Stimulated activated naive CD8-positive, alpha-beta T cell treated with anti-CD3 and anti-CD28 coated beads, Interleukin-15, amount 100 ng/mL, for 72 hours (primary cell): ENCODE measurements around the gene IFNL3.
"Not testable (repeated sequence)": the region's sequence is repeated elsewhere in the genome, so short reads cannot be mapped to it uniquely, and the experiment has no call there.

ENCODE experiments used
- ATAC-seq: fragments of 150-1000 bp; cut with Tn5 transposase; 2 replicates; pipeline ENCODE4 v1.10.0; 2021; ENCODE audit warnings: mild to moderate bottlenecking, moderate library complexity
- DNase-seq, 2 donors: peaks; one replicate each; pipeline ENCODE4 v3.0.0; 2021 to 2022
- H3K27ac Mint-ChIP-seq, 2 donors: one replicate each; pipeline ENCODE4 v1.8.0; 2022; ENCODE audit warnings: mild to moderate bottlenecking in 2 of 2, mixed read lengths in 2 of 2, moderate library complexity in 2 of 2
- H3K27me3 Mint-ChIP-seq: one replicate; pipeline ENCODE4 v1.8.0; 2022; ENCODE audit warnings: mixed read lengths
- H3K4me1 Mint-ChIP-seq: one replicate; pipeline ENCODE4 v1.8.0; 2022; ENCODE audit warnings: mild to moderate bottlenecking, mixed read lengths
- H3K4me3 Mint-ChIP-seq, 2 donors: one replicate each; pipeline ENCODE4 v1.8.0; 2022; ENCODE audit warnings: mild to moderate bottlenecking in 2 of 2, mixed read lengths in 2 of 2, moderate library complexity in 1 of 2
- H3K9me3 Mint-ChIP-seq, 2 donors: one replicate each; pipeline ENCODE4 v1.8.0; 2022; ENCODE audit warnings: mixed read lengths in 2 of 2

IFNL3 gene

DNA sequence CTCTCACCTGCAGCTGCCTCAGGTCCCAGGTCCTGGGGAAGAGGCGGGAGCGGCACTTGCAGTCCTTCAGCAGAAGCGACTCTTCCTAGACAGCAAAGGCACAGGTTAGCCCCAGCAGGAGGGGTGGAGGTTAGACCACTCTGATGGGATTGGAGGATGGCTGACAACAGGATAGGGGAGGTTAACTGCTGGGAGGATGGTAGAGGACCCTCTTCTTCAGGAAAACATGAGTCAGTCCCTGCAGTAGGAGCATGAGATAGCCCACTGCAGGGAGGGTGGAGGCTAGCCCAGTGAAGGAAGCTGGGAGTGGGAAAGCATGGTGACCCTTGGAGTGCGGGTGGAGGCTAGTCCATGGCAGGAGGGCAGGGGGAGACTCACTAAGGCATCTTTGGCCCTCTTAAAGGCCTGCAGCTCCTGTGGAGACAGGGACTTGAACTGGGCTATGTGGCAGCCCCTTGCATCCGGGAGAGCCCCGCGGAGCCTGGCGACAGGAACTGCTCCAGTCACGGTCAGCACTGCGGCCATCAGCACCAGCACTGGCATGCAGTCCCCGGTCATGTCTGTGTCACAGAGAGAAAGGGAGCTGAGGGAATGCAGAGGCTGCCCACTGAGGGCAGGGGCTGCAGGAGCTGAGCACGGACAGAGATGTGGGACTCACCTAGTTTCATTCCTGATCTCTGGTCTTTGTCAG lies at the start of gene IFNL3:
Gene IFNL3 (minus strand): TSS at position 597 of the 691 bp plus-strand sequence. CDS start 39 bp downstream, at position 558.
- H3K27me3 Mint-ChIP-seq = peaks cover 26% of the 10 kb centered on the region
- H3K4me3 Mint-ChIP-seq, H3K4me1 Mint-ChIP-seq, DNase-seq, H3K9me3 Mint-ChIP-seq, H3K27ac Mint-ChIP-seq: not testable (repeated sequence)
- ATAC-seq = peak; percentile 10

- no peak for ATAC-seq
- Mint-ChIP-seq H3K4me3 (no peak overlapping the region), H3K4me1 (peaks cover 17% of the 10 kb centered on the region), H3K27me3 (no peaks in the 10 kb centered on the region), H3K27ac (peak overlapping the region in 1 of 2 donors; percentile 29), H3K9me3 (no peaks in the 10 kb centered on the region)
- DNase-seq = no peak
Observed at GRCh38 chr19:39293394-39293793, 48.6 kb upstream of the IFNL3 start.

DNA sequence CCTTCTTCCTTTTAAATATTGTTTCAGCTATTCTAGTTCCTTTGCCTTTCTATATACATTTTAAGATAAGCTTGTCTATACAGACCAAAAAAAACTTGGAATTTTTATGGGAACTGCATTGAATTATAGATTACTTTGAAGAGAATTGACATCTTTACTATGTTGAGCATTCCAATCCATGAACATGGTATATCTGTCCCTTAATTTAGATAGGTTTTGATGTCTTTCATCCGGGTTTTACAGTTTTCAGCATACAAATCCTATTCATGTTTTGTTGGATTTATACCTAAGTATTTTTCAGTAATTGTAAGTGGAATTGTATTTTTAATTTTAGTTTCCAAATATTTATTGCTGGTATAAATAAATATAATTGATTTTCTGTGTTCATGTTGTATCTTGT lies 39.2 kb upstream of the IFNL3 start:
- Mint-ChIP-seq H3K4me3 (no peak overlapping the region), H3K27ac (no peak overlapping the region), H3K27me3 (no peaks in the 10 kb centered on the region), H3K9me3 (peaks cover 0 to 13% of the 10 kb centered on the region in 2 donors), H3K4me1 (no peaks in the 10 kb centered on the region)
- ATAC-seq (no peak), DNase-seq (no peak)

GRCh38 chr19:39282021-39282420 lies 37.2 kb upstream of the IFNL3 start:
- ATAC-seq = no peak

DNA sequence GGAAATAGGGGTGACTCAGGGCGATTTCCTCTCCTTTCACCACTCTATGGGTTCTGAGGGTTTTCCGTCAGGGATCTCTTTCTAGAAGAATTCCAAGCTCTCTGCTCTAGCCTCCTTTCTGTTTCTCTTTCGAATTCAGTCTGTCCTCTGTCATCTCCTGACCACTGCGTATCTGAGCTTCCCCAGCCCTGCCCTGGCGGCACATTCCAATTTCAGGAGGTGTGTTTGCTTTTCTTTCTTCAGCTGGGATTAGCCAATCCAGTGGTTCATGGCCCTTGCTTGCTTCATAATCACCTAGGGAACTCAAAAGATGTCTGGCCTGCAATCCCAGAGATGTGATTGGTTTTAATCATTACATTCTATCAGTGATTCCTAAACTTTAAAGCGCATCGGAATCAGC lies 32.8 kb upstream of the IFNL3 start:
- Mint-ChIP-seq H3K27me3 (no peaks in the 10 kb centered on the region), H3K4me1 (no peaks in the 10 kb centered on the region), H3K27ac (peak overlapping the region in 1 of 2 donors; percentile 59), H3K9me3 (no peaks in the 10 kb centered on the region), H3K4me3 (no peak overlapping the region)
- ATAC-seq = no peak
- no peak for DNase-seq

More at GRCh38 chr19:39282021-39282420, 37.2 kb upstream of the IFNL3 start:
- Mint-ChIP-seq H3K27ac (no peak overlapping the region), H3K27me3 (no peaks in the 10 kb centered on the region), H3K4me1 (no peaks in the 10 kb centered on the region), H3K4me3 (no peak overlapping the region), H3K9me3 (peaks cover 0 to 13% of the 10 kb centered on the region in 2 donors)
- DNase-seq = no peak

DNA sequence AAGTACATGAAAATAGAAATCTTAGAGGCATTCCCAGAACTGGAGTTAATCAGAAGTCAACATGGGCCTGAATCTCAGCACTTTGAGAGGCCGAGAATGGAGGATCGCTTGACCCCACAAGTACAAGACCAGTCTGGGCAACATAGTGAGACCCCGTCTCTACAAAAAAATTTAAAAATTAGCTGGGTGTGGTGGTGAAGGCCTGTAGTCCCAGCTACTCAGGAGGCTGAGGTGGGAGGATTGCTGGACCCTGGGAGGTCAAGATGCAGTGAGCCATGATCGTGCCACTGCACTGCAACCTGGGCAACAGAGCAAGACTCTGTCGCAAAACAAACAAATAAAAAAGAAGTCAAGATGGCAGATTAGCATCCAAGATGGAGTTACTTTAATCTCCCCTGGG lies 31.9 kb upstream of the IFNL3 start:
- no peak for ATAC-seq
- Mint-ChIP-seq H3K27me3 (no peaks in the 10 kb centered on the region), H3K4me3 (no peak overlapping the region), H3K9me3 (no peaks in the 10 kb centered on the region), H3K27ac (no peak overlapping the region), H3K4me1 (no peaks in the 10 kb centered on the region)
- no peak for DNase-seq

- H3K9me3 Mint-ChIP-seq = no peaks in the 10 kb centered on the region
- peaks cover 3% of the 10 kb centered on the region for H3K27me3 Mint-ChIP-seq
- H3K27ac Mint-ChIP-seq = no peak overlapping the region
- no peak for ATAC-seq
- H3K4me3 Mint-ChIP-seq = no peak overlapping the region
- H3K4me1 Mint-ChIP-seq = no peaks in the 10 kb centered on the region
- no peak for DNase-seq
Observed at GRCh38 chr19:39275578-39275977, 30.8 kb upstream of the IFNL3 start.

DNA sequence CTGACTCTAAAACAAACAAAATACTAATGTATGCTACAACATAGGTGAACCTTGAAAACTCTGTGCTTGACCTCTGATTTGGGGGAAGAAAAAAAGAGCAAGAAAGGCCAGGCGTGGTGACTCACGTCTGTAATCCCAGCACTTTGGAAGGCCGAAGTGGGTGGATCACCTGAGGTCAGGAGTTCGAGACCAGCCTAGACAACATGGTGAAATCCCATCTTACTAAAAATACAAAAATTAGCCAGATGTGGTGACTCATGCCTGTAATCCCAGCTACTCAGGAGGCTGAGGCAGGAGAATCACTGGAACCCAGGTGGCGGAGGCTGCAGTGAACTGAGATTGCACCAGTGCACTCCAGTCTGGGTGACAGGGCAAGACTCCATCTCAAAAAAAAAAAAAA lies 29.1 kb upstream of the IFNL3 start:
- not testable (repeated sequence) for H3K4me1 Mint-ChIP-seq, H3K4me3 Mint-ChIP-seq, DNase-seq, H3K27ac Mint-ChIP-seq, H3K9me3 Mint-ChIP-seq, ATAC-seq
- H3K27me3 Mint-ChIP-seq = peaks cover 20% of the 10 kb centered on the region

- Mint-ChIP-seq H3K27ac (peak overlapping the region in 1 of 2 donors; percentile 34), H3K4me1 (peaks cover 5% of the 10 kb centered on the region), H3K9me3 (no peaks in the 10 kb centered on the region), H3K4me3 (no peak overlapping the region), H3K27me3 (peaks cover 31% of the 10 kb centered on the region)
- ATAC-seq (no peak), DNase-seq (no peak)
Observed at GRCh38 chr19:39270036-39270871, 25.4 kb upstream of the IFNL3 start.

DNA sequence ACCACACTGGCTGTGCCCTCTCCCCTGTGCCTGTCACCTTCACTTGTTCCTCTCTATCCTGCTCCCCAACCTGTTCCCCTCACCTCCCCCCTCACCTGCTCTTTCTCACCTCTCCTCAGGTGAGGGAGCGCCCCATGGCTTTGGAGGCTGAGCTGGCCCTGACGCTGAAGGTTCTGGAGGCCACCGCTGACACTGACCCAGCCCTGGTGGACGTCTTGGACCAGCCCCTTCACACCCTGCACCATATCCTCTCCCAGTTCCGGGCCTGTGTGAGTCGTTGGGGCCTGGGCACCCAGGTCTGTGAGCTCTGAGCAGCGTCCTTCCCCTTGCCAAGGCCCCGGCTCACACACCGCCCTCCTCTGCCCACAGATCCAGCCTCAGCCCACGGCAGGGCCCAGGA lies 24.6 kb upstream of the IFNL3 start:
- ATAC-seq, H3K9me3 Mint-ChIP-seq, DNase-seq, H3K4me3 Mint-ChIP-seq, H3K27ac Mint-ChIP-seq: not testable (repeated sequence)
- H3K27me3 Mint-ChIP-seq = peaks cover 40% of the 10 kb centered on the region
- H3K4me1 Mint-ChIP-seq = peaks cover 12% of the 10 kb centered on the region

DNA sequence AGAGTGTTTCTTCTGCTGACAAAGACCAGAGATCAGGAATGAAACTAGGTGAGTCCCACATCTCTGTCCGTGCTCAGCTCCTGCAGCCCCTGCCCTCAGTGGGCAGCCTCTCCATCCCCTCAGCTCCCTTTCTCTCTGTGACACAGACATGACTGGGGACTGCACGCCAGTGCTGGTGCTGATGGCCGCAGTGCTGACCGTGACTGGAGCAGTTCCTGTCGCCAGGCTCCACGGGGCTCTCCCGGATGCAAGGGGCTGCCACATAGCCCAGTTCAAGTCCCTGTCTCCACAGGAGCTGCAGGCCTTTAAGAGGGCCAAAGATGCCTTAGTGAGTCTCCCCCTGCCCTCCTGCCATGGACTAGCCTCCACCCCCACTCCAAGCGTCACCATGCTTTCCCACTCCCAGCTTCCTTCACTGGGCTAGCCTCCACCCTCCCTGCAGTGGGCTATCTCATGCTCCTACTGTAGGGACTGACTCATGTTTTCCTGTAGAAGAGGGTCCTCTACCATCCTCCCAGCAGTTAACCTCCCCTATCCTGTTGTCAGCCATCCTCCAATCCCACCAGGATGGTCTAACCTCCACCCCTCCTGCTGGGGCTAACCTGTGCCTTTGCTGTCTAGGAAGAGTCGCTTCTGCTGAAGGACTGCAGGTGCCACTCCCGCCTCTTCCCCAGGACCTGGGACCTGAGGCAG lies 23.9 kb upstream of the IFNL3 start:
- not testable (repeated sequence) for H3K4me3 Mint-ChIP-seq, H3K9me3 Mint-ChIP-seq, ATAC-seq, DNase-seq, H3K27ac Mint-ChIP-seq
- Mint-ChIP-seq H3K27me3 (peaks cover 47% of the 10 kb centered on the region), H3K4me1 (peaks cover 19% of the 10 kb centered on the region)

DNA sequence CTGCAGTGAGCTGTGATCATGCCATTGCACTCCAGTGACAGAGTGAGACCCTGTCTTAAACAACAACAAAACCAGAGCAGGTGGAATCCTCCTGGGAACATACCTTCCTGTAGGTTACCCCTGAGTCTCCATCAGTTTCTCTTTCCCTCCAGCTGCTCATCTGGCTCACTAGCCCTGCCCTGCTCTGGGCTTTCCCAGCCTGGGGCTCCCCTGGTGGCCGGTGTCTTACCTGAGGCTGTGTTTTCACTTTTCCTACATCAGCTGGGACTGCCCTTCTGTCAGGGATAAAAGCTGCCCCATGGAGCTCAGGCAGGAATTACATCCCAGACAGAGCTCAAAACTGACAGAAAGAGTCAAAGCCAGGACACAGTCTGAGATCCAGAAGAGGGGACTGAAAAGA lies 23.3 kb upstream of the IFNL3 start, which contains the start of gene IFNL2:
Gene IFNL2 (plus strand): TSS at position 312 of the 400 bp plus-strand sequence. CDS start 173 bp downstream, outside the sequence.
- H3K27me3 Mint-ChIP-seq = peaks cover 53% of the 10 kb centered on the region
- not testable (repeated sequence) for H3K27ac Mint-ChIP-seq

DNA sequence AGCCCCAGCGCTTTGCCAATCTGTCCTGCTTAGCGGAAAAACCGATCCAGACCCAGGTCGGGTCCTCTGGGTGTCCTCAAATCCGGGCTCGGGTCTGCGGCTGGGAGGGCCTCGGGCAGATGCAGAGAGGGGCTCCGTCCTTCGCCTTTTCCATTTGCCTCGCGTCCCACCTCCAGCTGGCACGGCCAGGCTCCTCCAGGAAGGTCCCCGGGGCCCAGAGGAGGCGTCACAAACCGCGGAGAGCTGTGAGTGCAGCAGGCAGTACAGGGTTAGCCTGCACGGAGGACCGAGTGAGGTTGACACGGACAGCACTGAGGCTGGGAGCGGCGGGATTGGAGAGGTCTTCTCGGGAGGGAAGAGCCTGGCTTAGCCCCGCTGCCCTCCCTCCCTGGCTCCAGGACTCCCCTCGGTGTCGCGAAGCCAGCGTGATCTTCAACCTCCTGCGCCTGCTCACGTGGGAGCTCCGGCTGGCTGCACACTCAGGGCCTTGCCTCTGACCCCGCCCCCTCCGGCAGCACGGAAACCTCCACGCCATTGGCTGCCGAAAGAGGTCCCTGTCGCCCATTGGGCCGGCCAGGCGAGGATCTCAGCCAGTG lies 20.6 kb upstream of the IFNL3 start:
- no peaks in the 10 kb centered on the region for H3K9me3 Mint-ChIP-seq
- peak overlapping the region in 1 of 2 donors; percentile 35 for H3K4me3 Mint-ChIP-seq
- H3K4me1 Mint-ChIP-seq = peaks cover 23% of the 10 kb centered on the region
- no peak overlapping the region for H3K27ac Mint-ChIP-seq
- DNase-seq (no peak), ATAC-seq (no peak)
- peaks cover 67% of the 10 kb centered on the region for H3K27me3 Mint-ChIP-seq

More for the DNA sequence above, 23.3 kb upstream of the IFNL3 start, which contains the start of gene IFNL2:
- ATAC-seq = peak; percentile 79
- not testable (repeated sequence) for H3K9me3 Mint-ChIP-seq, DNase-seq, H3K4me3 Mint-ChIP-seq
- peaks cover 23% of the 10 kb centered on the region for H3K4me1 Mint-ChIP-seq

- no peak overlapping the region for H3K27ac Mint-ChIP-seq
- H3K4me1 Mint-ChIP-seq = peaks cover 23% of the 10 kb centered on the region
- ATAC-seq (peak; percentile 26), DNase-seq (no peak)
- H3K27me3 Mint-ChIP-seq = peaks cover 59% of the 10 kb centered on the region
- no peaks in the 10 kb centered on the region for H3K9me3 Mint-ChIP-seq
- peak overlapping the region; percentile 9 to 39 for H3K4me3 Mint-ChIP-seq
Observed at GRCh38 chr19:39264306-39265290, 19.8 kb upstream of the IFNL3 start.
